HCT116 (cell line): Measurements from ENCODE around the gene SMTNL1. TPM values are rescaled to one million over a fixed set of nuclear protein-coding genes. Genes with fewer than 3 reads are reported as not detected.

Experiments used
- ATAC-seq: fragments of 200-7000 bp; cut with Tn5 transposase; 2 replicates; pipeline ENCODE4 v1.9.1; 2020; ENCODE audit warnings: mild to moderate bottlenecking, moderate library complexity
- BruUV-seq: library from RNA; stranded (reverse); fragments of 400-500 nt; replicated peaks from 2 replicates; lab custom pipeline; 2021; lab: Mats Ljungman, UMichigan
- CTCF ChIA-PET: fragments of 300-600 bp; sonication (Branson Sonifier 250); formaldehyde crosslinking; loops from one replicate; lab custom pipeline; 2021; ENCODE audit warnings: antibody characterized with exemption; lab: Charles Lee
- POLR2A ChIA-PET: fragments of 300-600, 350-600 bp; sonication (Branson Sonifier 250); formaldehyde crosslinking; loops from one replicate; lab custom pipeline; 2021; ENCODE audit warnings: antibody characterized with exemption; lab: Charles Lee
- RAD21 ChIA-PET, 2 experiments: fragments of 300-600 bp; sonication (Branson Sonifier 250); formaldehyde crosslinking; loops; one replicate each; lab custom pipeline; 2023; ENCODE audit warnings: low total read pairs in 2 of 2; ENCODE audit not compliant: uncharacterized antibody in 2 of 2, unreplicated experiment in 2 of 2, low non-redundant PET in 1 of 2; lab: Charles Lee
- DNase-seq: peaks from one replicate; pipeline ENCODE4 v3.0.0-alpha.2; 2010; ENCODE audit warnings: low read depth, low spot score
- H2AFZ ChIP-seq: fragments of 200-600 bp; shearing (Covaris generic), sonication (generic); 2 replicates; pipeline ENCODE4 v1.6.1; 2017; ENCODE audit warnings: low read depth, mixed run types, mixed read lengths, antibody characterized with exemption, low read length; ENCODE audit not compliant: poor library complexity, severe bottlenecking
- H3K27ac ChIP-seq: 2 replicates; pipeline ENCODE4 v1.5.1; 2012; ENCODE audit warnings: low read depth, low read length
- H3K27me3 ChIP-seq: fragments of 200-600 bp; sonication (generic); 2 replicates; pipeline ENCODE4 v1.6.1; 2016; ENCODE audit warnings: mixed run types, low read length, mixed read lengths; ENCODE audit not compliant: insufficient read depth
- H3K36me3 ChIP-seq, 2 experiments: fragments of 200-500 bp in 1 of 2; fragments of 200-600 bp in 1 of 2; sonication (Bioruptor generic) in 1 of 2; sonication (generic) in 1 of 2; 2 replicates each; pipeline versions ENCODE4 v1.5.1 to v1.6.1; 2014 to 2016; ENCODE audit warnings: low read length in 2 of 2, inconsistent platforms in 1 of 2, mixed read lengths in 1 of 2, mixed run types in 1 of 2; ENCODE audit not compliant: insufficient read depth in 2 of 2, control insufficient read depth in 1 of 2
- H3K4me1 ChIP-seq, 2 experiments: fragments of 200-600 bp in 1 of 2; sonication (generic) in 1 of 2; 2 replicates each; pipeline versions ENCODE4 v1.5.1 to v1.6.1; 2012 to 2017; ENCODE audit warnings: low read length in 2 of 2, inconsistent platforms in 1 of 2, mild to moderate bottlenecking in 1 of 2, mixed read lengths in 1 of 2, mixed run types in 1 of 2, moderate library complexity in 1 of 2; ENCODE audit not compliant: insufficient read depth in 2 of 2, control insufficient read depth in 1 of 2
- H3K4me2 ChIP-seq: fragments of 200-600 bp; sonication (generic); 2 replicates; pipeline ENCODE4 v1.6.1; 2017; ENCODE audit warnings: mixed run types, low read length, mixed read lengths
- H3K4me3 ChIP-seq, 2 experiments: fragments of 200-600 bp in 1 of 2; sonication (generic) in 1 of 2; replicated peaks in 1 of 2; 2 replicates each; pipeline ENCODE4 v1.5.1; 2011 to 2016; ENCODE audit warnings: low read length in 2 of 2, control low read depth in 1 of 2, low read depth in 1 of 2, mild to moderate bottlenecking in 1 of 2, mixed read lengths in 1 of 2, mixed run types in 1 of 2
- H3K79me2 ChIP-seq: fragments of 200-600 bp; sonication (generic); 2 replicates; pipeline ENCODE4 v1.6.1; 2017; ENCODE audit warnings: mild to moderate bottlenecking, mixed run types, low read length, moderate library complexity, mixed read lengths; ENCODE audit not compliant: insufficient read depth
- H3K9ac ChIP-seq: fragments of 200-600 bp; sonication (generic); 2 replicates; pipeline ENCODE4 v1.6.1; 2016; ENCODE audit warnings: low read length, mixed read lengths
- H3K9me2 ChIP-seq: fragments of 200-600 bp; sonication (generic), shearing (Covaris generic); 2 replicates; pipeline ENCODE4 v1.6.1; 2017; ENCODE audit warnings: mixed run types, mild to moderate bottlenecking, moderate library complexity; ENCODE audit not compliant: insufficient read depth
- H3K9me3 ChIP-seq, 2 experiments: fragments of 200-500 bp in 1 of 2; fragments of 200-600 bp in 1 of 2; sonication (Bioruptor generic) in 1 of 2; sonication (generic) in 1 of 2; 2 replicates each; pipeline ENCODE4 v1.6.1; 2014 to 2017; ENCODE audit warnings: low read length in 2 of 2, mixed read lengths in 2 of 2, inconsistent platforms in 1 of 2, low read depth in 1 of 2, mild to moderate bottlenecking in 1 of 2, mixed run types in 1 of 2, moderate library complexity in 1 of 2; ENCODE audit not compliant: control insufficient read depth in 1 of 2, insufficient read depth in 1 of 2
- H4K20me1 ChIP-seq: fragments of 200-600 bp; sonication (generic), shearing (Covaris generic); 2 replicates; pipeline ENCODE4 v1.6.1; 2017; ENCODE audit warnings: mixed run types, mild to moderate bottlenecking, moderate library complexity; ENCODE audit not compliant: insufficient read depth
- EGR1 ChIP-seq: IDR thresholded peaks from 2 replicates; pipeline ENCODE4 v1.6.1; 2012; ENCODE audit warnings: low read depth
- EZH2 ChIP-seq: fragments of 200-600 bp; sonication (generic); IDR thresholded peaks from 2 replicates; pipeline ENCODE4 v1.6.1; 2017; ENCODE audit warnings: antibody characterized with exemption, mixed run types
- POLR2A ChIP-seq: IDR thresholded peaks from 2 replicates; pipeline ENCODE4 v1.7.0; 2011; ENCODE audit warnings: borderline replicate concordance; ENCODE audit not compliant: insufficient read depth, insufficient read length; ENCODE audit errors: extremely low read depth
- POLR2AphosphoS5 ChIP-seq: IDR thresholded peaks from 2 replicates; pipeline ENCODE4 v1.6.1; 2011; ENCODE audit warnings: mild to moderate bottlenecking, low read depth, low read length, moderate library complexity
- SIN3A ChIP-seq: IDR thresholded peaks from 2 replicates; pipeline ENCODE4 v1.6.1; 2012; ENCODE audit warnings: low read depth
- TCF7L2 ChIP-seq: IDR thresholded peaks from 2 replicates; pipeline ENCODE4 v1.7.0; 2011; ENCODE audit warnings: borderline replicate concordance, inconsistent platforms; ENCODE audit not compliant: insufficient read depth, insufficient read length; ENCODE audit errors: extremely low read depth
- ZBTB33 ChIP-seq: IDR thresholded peaks from 2 replicates; pipeline ENCODE4 v1.6.1; 2011; ENCODE audit warnings: mild to moderate bottlenecking, low read length, moderate library complexity; ENCODE audit not compliant: insufficient replicate concordance; ENCODE audit errors: extremely low read depth
- ZFX ChIP-seq: fragments of 450-650 bp; IDR thresholded peaks from 2 replicates; pipeline ENCODE4 v1.6.1; 2017
- intact Hi-C: fragments of 100-400 bp; cut with micrococcal nuclease; formaldehyde crosslinking; loops from 2 replicates; pipeline ENCODE4 v1.10.0; 2022
- total RNA-seq: library from RNA; stranded (reverse); gene quantifications from one replicate; pipeline ENCODE4 v1.2.1, GENCODE V29; 2021; ENCODE audit not compliant: unreplicated experiment

Gene SMTNL1
- total RNA-seq, 1 experiment from 2014 or later = not detected

GRCh38 chr11:57499413-57499982 is 37.9 kb upstream of the SMTNL1 start:
- Histone ChIP-seq H3K9ac (peak overlapping the region; percentile 50), H3K9me2 (no peaks in the 10 kb centered on the region), H3K27ac (peak overlapping the region; percentile 50; the same call in 1 of the 2 replicates), H3K27me3 (no peaks in the 10 kb centered on the region), H3K36me3 (no peaks in the 10 kb centered on the region), H3K4me1 (peaks cover 9 to 17% of the 10 kb centered on the region in 2 experiments; a peak in 3 of 4 replicates), H2AFZ (peak overlapping the region; percentile 68), H3K9me3 (no peaks in the 10 kb centered on the region), H3K79me2 (no peaks in the 10 kb centered on the region), H3K4me2 (peak overlapping the region; percentile 87), H4K20me1 (no peaks in the 10 kb centered on the region), H3K4me3 (peak overlapping the region; percentile 30 to 49)
- ChIA-PET RAD21 (no interaction called here), CTCF (no interaction called here), POLR2A (no interaction called here)
- intact Hi-C loops = no loop called here
- TF ChIP-seq EGR1 = no peak
- no peak for TF ChIP-seq SIN3A
- no peak for TF ChIP-seq TCF7L2
- TF ChIP-seq POLR2A = no peak
- TF ChIP-seq EZH2 = no peak
- no peak for TF ChIP-seq ZBTB33
- no peak; the same call in 1 of the 2 replicates for TF ChIP-seq ZFX
- TF ChIP-seq POLR2AphosphoS5 = peak; percentile 64
- DNase-seq (peak; percentile 61), ATAC-seq (peak; percentile 100)
- no TSS peak for BruUV-seq
